ENCODE measurements around the gene XPO1. TPM values are rescaled to one million over a fixed set of nuclear protein-coding genes. Genes with fewer than 3 reads are reported as not detected.

XPO1 gene
- total RNA-seq, 4 donors from 2014 or later = 148 to 444 (median 323) TPM

GRCh38 chr2:61537277-61537949 is 743 bp downstream of the XPO1 start:
- Histone ChIP-seq H3K27me3 (no peaks in the 10 kb centered on the region), H3K27ac (peak overlapping the region; percentile 97 to 99), H3K9me3 (no peaks in the 10 kb centered on the region), H3K4me3 (peak overlapping the region; percentile 85 to 91), H3K36me3 (no peaks in the 10 kb centered on the region), H3K4me1 (peaks cover 0 to 5% of the 10 kb centered on the region in 2 donors)
- DNase-seq = no peak
- intact Hi-C loops (cut with DNase I; ENCODE audit: low total_unique reads) = no loop called here
- TF ChIP-seq, protein P1, sequence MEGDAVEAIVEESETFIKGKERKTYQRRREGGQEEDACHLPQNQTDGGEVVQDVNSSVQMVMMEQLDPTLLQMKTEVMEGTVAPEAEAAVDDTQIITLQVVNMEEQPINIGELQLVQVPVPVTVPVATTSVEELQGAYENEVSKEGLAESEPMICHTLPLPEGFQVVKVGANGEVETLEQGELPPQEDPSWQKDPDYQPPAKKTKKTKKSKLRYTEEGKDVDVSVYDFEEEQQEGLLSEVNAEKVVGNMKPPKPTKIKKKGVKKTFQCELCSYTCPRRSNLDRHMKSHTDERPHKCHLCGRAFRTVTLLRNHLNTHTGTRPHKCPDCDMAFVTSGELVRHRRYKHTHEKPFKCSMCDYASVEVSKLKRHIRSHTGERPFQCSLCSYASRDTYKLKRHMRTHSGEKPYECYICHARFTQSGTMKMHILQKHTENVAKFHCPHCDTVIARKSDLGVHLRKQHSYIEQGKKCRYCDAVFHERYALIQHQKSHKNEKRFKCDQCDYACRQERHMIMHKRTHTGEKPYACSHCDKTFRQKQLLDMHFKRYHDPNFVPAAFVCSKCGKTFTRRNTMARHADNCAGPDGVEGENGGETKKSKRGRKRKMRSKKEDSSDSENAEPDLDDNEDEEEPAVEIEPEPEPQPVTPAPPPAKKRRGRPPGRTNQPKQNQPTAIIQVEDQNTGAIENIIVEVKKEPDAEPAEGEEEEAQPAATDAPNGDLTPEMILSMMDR (IDR thresholded peaks at IDR 0.05) = no peak
- TF ChIP-seq POLR2A (IDR thresholded peaks at IDR 0.05) = no peak

GRCh38 chr2:61536572-61537276 is 1.4 kb downstream of the XPO1 start:
- H3K4me3 ChIP-seq = peak overlapping the region; percentile 85 to 91
- H3K27ac ChIP-seq = peak overlapping the region; percentile 97 to 99
- peaks cover 0 to 5% of the 10 kb centered on the region in 2 donors for H3K4me1 ChIP-seq
- TF ChIP-seq, protein P1 (IDR thresholded peaks at IDR 0.05) = no peak
- peak; percentile 39 to 41 for TF ChIP-seq POLR2A (IDR thresholded peaks at IDR 0.05)
- no peaks in the 10 kb centered on the region for H3K36me3 ChIP-seq
- H3K27me3 ChIP-seq = no peaks in the 10 kb centered on the region
- intact Hi-C loops (cut with DNase I; ENCODE audit: low total_unique reads) = no loop called here
- peak; percentile 78 to 86 for DNase-seq
- H3K9me3 ChIP-seq = no peaks in the 10 kb centered on the region

DNA sequence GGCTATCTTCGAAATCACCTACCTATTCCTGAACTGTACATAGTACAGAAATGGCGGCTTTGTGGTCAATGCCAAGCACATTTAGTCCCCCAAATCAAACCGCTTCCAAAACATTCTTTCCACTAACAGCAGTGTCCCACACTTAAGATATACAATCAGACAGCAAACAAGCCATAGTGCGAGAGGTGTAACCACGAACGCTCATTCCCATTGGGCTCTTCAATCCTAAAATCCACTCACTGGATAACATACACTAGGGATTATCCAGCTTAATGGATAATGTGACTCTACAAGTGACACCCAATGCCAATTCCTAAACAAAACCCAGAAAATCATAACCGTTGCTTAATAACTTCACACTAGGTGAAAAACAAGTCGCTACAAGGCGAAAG is 2.0 kb downstream of the XPO1 start:
- Histone ChIP-seq H3K27ac (peak overlapping the region; percentile 97 to 99), H3K36me3 (no peaks in the 10 kb centered on the region), H3K27me3 (no peaks in the 10 kb centered on the region), H3K4me3 (peak overlapping the region; percentile 85 to 91), H3K9me3 (no peaks in the 10 kb centered on the region), H3K4me1 (peaks cover 0 to 5% of the 10 kb centered on the region in 2 donors)
- no peak for DNase-seq
- TF ChIP-seq, protein P1 (IDR thresholded peaks at IDR 0.05) = no peak
- no peak for TF ChIP-seq POLR2A (IDR thresholded peaks at IDR 0.05)
- intact Hi-C loops (cut with DNase I; ENCODE audit: low total_unique reads) = no loop called here

DNA sequence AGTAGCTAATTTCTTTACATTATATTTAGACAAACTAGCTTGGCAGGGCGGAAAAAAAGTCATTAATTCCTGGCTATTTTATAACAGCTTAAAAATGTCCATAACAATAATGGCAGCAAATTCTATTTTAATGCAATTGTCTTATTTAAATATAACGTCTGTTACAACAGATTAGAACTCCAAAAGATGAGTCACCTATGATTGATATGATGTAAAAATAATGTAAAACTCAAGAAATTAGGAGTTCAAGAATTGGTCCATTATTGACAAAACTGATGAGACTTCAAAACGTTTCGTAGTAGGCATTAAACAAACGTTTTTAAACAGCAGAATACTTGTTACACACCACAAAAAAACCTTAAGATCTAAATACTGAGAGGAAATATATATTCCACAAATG is 2.7 kb downstream of the XPO1 start:
- intact Hi-C loops (cut with DNase I; ENCODE audit: low total_unique reads) = no loop called here
- TF ChIP-seq, protein P1 (IDR thresholded peaks at IDR 0.05) = no peak
- no peak for TF ChIP-seq POLR2A (IDR thresholded peaks at IDR 0.05)
- no peaks in the 10 kb centered on the region for H3K27me3 ChIP-seq
- peak overlapping the region; percentile 85 to 91 for H3K4me3 ChIP-seq
- peak overlapping the region; percentile 97 to 99 for H3K27ac ChIP-seq
- peaks cover 0 to 5% of the 10 kb centered on the region in 2 donors for H3K4me1 ChIP-seq
- no peaks in the 10 kb centered on the region for H3K9me3 ChIP-seq
- no peaks in the 10 kb centered on the region for H3K36me3 ChIP-seq
- DNase-seq = no peak

DNA sequence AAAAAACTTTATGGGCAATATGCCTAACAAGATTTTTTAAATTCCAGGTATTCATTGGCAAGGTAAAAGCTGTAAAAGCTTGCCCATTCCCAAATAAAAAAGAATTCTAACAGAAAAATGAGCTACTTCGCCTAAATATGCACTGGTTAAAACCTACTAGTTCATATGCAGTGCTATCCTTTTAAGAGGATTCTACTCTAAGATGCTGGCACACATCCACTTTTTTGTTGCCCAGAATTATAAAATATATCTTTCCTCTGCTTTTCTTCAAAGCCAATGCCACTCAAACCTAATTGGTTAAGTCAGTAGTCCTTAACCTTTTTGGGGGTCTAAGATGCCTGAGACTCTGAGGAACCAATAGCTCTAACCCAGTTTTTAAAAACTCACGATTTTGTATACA is 3.2 kb downstream of the XPO1 start:
- TF ChIP-seq, protein P1 (IDR thresholded peaks at IDR 0.05) = no peak
- no peak for TF ChIP-seq POLR2A (IDR thresholded peaks at IDR 0.05)
- H3K4me3 ChIP-seq = peak overlapping the region in 1 of 2 donors; percentile 85
- intact Hi-C loops (cut with DNase I; ENCODE audit: low total_unique reads) = no loop called here
- no peaks in the 10 kb centered on the region for H3K9me3 ChIP-seq
- peaks cover 0 to 5% of the 10 kb centered on the region in 2 donors for H3K4me1 ChIP-seq
- DNase-seq = no peak
- no peaks in the 10 kb centered on the region for H3K27me3 ChIP-seq
- H3K36me3 ChIP-seq = no peaks in the 10 kb centered on the region
- peak overlapping the region; percentile 97 to 99 for H3K27ac ChIP-seq
